Inflammatory macrophage (primary cell): ENCODE data around the gene HMCN1.
"Not testable (repeated sequence)": the region's sequence is repeated elsewhere in the genome, so short reads cannot be mapped to it uniquely, and the experiment has no call there.

Experiments
- DNase-seq, 2 donors: peaks; one replicate each; pipeline ENCODE4 v3.0.0-alpha.2; 2020 to 2022

Gene HMCN1

DNA sequence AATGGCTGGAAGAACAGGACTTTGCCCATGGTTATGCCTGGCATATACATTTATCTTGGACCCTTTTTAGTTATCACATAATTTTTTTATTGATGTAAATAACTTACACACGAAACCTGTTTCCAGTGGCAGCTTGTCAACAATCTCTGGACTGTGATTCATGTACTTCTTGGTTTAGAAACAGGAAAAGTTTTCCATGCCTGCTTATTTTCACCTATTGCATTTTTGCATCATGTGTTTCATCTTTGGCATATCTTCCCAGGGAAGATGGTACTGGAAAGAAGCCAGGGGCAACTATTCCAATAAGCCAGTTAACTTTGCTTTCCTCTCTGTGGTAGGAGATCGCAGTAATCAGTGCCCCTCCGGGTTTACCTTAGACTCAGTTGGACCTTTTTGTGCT lies 430.6 kb downstream of the HMCN1 start:
- no peak for DNase-seq

GRCh38 chr1:186165303-186165702 lies 431.1 kb downstream of the HMCN1 start:
- DNase-seq: no peak

DNA sequence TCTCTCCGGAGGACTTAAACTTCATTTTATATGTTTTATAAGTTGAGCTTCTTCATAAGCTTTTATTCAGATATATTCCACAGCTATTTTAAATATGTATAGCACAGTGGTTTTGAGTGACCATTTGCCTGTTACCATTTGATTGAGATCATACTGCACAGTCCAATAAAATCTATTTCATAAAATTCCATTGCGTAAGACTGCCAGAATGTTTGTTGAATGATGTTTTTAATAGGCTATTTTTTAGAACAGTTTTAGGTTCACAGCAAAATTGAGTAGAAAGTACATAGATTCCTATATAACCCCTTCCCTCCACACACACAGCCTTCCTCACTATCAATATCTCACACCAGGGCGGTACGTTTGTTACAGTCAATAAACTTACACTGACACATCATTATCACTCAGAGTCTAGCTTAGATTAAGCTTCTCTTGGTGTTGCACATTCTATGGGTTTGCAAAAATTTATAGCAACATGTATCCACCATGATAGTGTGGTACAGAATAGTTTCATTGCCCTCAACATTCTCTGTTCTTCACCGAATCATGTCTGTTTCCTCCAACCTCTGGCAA lies 433.0 kb downstream of the HMCN1 start:
- DNase-seq: no peak

DNA sequence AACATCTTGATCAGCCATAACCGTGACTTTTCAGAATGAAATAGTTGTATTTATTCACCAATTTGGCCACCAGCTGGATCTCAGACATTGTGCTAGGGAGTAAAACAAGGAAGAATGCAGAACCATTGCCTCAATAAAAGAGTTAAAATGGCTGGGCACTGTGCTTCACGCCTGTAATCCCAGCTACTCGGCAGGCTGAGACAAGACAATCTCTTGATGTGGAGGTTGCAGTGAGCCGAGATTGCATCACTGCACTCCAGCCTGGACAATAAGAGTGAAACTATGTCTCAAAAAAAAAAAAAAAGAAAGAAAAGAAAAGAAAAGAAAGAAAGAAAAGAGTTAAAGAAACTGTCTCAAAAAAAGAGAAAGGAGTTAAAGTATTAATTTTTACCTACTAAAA lies 441.4 kb downstream of the HMCN1 start:
- no peak for DNase-seq

GRCh38 chr1:186178426-186179043 lies 444.3 kb downstream of the HMCN1 start:
- no peak for DNase-seq

DNA sequence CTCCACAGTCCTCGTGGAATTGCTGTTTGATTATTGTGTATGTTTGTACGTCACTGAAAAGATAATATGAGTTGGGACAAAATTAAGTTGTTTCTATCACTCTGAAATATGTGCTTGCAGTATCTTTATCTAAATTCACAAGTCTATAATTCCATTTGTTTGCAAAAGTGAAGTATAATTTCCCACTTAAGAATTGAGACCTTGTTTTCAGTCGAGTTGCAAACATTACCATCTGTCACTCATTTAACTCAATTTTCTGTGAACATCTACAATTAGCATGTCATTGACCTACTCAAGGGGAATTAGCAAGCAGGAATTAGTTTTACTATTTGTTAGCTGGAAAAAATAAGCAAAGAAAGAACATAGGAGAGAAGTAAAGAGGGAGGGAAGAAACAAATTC lies 445.0 kb downstream of the HMCN1 start:
- DNase-seq: no peak

DNA sequence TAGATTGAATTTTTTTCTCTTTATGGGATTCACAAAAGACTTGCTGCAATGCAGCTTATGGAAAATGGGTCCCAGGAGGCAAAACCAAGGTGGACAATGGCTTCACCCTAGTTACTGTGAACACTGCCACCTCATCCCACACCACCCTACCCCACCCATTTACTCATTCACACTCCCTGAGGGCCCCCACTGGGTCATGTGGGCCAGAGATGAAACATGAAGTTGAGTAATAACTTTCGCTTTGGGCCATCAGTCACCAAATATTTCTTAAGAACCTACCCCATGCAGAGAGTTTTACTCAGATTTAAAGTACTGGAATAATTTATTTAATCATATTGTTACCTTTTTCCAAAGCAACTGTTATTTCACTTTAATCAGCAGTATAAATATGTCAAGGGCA lies 449.0 kb downstream of the HMCN1 start:
- peak; percentile 4 to 17 for DNase-seq

- no peak for DNase-seq
These were observed 449.9 kb downstream of the HMCN1 start for GRCh38 chr1:186183970-186184628.

GRCh38 chr1:186186251-186186650 lies 452.1 kb downstream of the HMCN1 start:
- DNase-seq: not testable (repeated sequence)

GRCh38 chr1:186187601-186188000 lies 453.4 kb downstream of the HMCN1 start:
- no peak for DNase-seq

- DNase-seq: no peak
These were observed 453.9 kb downstream of the HMCN1 start for GRCh38 chr1:186188004-186188539.

- no peak for DNase-seq
These were observed 454.5 kb downstream of the HMCN1 start for GRCh38 chr1:186188736-186189135.

- DNase-seq: no peak
These were observed 455.0 kb downstream of the HMCN1 start for GRCh38 chr1:186189156-186189555.

DNA sequence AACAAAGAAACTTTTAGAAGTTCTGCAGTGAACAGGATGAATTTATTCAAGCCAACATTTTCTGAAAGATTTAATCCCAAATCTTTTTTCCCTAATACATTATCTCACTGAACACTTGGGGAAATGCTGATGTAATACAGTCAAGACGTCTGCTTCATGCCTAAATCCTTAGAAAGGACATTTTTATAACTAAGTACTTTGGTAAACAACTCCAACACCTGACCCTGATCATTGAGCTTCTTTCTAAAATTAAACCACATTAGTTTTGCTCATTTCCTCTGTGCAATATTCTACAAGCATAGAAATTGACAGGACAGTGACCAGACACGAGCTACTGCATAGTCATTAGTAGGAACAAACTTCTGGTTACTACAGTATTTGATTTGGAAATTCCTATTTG lies 457.3 kb downstream of the HMCN1 start:
- DNase-seq: no peak

GRCh38 chr1:186193224-186193623 lies 459.0 kb downstream of the HMCN1 start:
- DNase-seq: no peak

DNA sequence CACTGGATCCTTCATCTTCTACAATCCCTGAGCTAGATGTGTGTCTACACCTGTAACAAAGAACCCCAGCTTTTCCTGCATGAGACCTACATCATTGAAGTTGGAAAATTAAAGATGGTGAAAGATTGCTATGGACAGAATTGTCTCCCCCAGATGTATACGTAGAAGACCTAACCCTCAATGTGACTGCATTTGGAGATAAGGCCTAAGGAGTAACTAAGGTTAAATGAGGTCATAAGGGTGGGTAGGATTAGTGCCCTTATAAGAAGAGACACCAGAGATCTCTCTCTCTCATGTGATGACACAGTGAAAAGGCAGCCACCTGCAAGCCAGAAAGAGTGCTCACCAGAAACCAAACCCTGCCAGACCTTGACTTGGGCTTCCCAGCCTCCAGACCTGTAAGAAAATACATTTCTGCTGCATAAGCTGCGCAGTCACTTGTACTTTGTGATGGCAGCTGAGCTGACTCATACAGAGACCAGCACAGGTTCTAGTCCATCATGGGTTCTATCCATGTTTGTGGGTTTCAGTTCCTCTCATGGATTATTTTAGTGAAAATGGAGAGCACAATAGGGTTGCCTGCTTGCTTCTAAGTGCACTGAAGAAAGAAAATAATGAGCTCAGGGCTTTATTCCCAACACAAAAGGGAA lies 460.0 kb downstream of the HMCN1 start:
- no peak for DNase-seq

DNA sequence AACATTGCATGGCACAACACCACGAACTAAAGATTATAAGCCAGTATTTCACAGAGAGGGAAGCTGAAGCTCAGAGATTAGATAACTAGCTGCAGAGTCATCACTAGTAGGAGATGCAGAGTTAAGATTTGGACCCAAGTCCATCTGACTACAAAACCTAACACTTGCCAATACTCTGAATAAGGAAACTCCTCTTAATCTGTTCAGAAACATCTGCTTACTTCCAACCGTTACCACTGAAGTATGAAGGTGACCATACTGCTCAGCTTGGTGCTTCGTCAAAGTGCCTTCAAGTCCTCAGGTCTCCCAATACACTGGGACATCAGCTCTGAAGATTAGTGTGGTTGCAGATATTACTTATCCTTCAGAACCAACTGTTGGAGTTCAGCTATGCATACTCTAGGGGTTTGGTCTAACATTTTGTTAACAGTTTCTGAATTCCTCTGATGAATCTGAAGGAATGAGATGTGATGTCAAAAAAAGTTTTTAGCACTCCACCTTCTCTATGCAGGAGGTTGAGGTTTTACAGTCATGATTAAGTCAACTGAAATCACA lies 461.3 kb downstream of the HMCN1 start:
- no peak for DNase-seq

GRCh38 chr1:186202271-186202764 lies 468.1 kb downstream of the HMCN1 start:
- no peak for DNase-seq

GRCh38 chr1:186202776-186203175 lies 468.6 kb downstream of the HMCN1 start:
- DNase-seq: no peak

- no peak for DNase-seq
These were observed 471.9 kb downstream of the HMCN1 start for GRCh38 chr1:186206048-186206570.

DNA sequence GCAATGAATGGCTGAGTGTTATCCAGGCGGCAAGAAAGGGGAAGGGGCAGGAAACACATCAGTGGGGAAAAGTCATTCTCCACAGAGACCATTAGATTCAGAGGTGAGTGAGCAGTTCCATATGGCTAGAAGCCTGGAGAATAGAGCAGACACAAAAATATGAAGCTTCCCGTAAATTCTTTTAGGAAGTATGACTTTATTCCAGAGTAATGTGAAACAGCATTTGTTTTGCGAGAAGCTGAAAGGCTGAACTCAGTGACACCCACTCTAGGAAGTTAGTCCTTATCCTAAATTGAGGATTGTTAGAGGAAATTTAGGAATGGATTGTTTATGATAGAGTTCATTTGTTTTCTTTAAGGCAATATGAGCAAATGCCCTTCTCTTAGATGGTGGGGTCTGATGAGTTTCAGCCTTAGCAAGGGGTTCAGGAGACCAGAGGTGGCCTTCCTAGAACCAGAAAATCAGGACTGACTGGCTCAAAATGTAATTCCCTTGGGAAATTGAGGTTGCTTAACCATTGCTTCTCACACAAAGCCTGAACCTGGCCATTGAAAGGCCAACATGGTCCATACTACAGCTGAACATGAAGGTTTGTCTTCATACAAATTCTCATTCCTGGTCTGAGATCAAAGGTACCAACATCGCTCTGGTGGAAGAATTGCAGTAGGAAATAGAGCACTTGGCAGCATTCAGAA lies 473.3 kb downstream of the HMCN1 start:
- DNase-seq: no peak
